Testis (tissue), 3 donors: ENCODE data around the gene CHRD. TPM values are rescaled to one million over a fixed set of nuclear protein-coding genes. Genes with fewer than 3 reads are reported as not detected.

Experiments used
- DNase-seq: peaks from one replicate; pipeline ENCODE4 v3.0.0-alpha.2; 2019
- H3K27ac ChIP-seq, 2 donors: fragments of 200-600 bp; sonication (generic); one replicate each; pipeline ENCODE4 v1.5.1; 2019
- H3K27me3 ChIP-seq: fragments of 200-600 bp; sonication (generic); one replicate; pipeline ENCODE4 v1.5.1; 2019
- H3K36me3 ChIP-seq: fragments of 200-600 bp; sonication (generic); one replicate; pipeline ENCODE4 v1.5.1; 2017; ENCODE audit warnings: low read depth; ENCODE audit errors: missing control alignments
- H3K4me1 ChIP-seq: fragments of 200-600 bp; sonication (generic); one replicate; pipeline ENCODE4 v1.5.1; 2019
- H3K4me3 ChIP-seq, 2 donors: fragments of 200-600 bp; sonication (generic); one replicate each; pipeline ENCODE4 v1.5.1; 2017 to 2019
- H3K9me3 ChIP-seq: fragments of 200-600 bp; sonication (generic); one replicate; pipeline ENCODE4 v1.5.1; 2017
- CTCF ChIP-seq, 3 experiments: fragments of 450-650 bp in 2 of 3; fragments of 200-600 bp in 1 of 3; sonication (generic) in 1 of 3; IDR thresholded peaks; one replicate each; pipeline ENCODE4 v1.5.1; 2016 to 2019; ENCODE audit warnings: antibody characterized with exemption in 3 of 3, mild to moderate bottlenecking in 2 of 3, moderate library complexity in 1 of 3
- POLR2A ChIP-seq: fragments of 450-650 bp; IDR thresholded peaks from one replicate; pipeline ENCODE4 v1.6.1; 2017; ENCODE audit warnings: antibody characterized with exemption, mild to moderate bottlenecking, moderate library complexity
- WGBS, 2 donors: methylation state at CpG; one replicate each; pipeline ENCODE4 v1.1.5; 2018; 5-methylcytosine and 5-hydroxymethylcytosine counted together
- intact Hi-C: fragments of 100-400 bp; cut with DNase I; formaldehyde crosslinking; loops from one replicate; pipeline ENCODE4 v1.15.1; 2023; ENCODE audit warnings: low total_unique reads
- polyA plus RNA-seq: library from polyadenylated mRNA; stranded (reverse); fragments of 350-450 nt; fragmentation: Illumina TruSeq; extraction: RNeasy Lipid Tissue Mini Kit (QIAGEN cat#74804); gene quantifications from one replicate; pipeline ENCODE4 v1.2.3, GENCODE V29; 2014; ENCODE audit warnings: low read depth, low replicate concordance; ENCODE audit not compliant: insufficient read depth
- total RNA-seq, 2 donors: library from RNA; depleted of rRNA; stranded (reverse); fragments of >200 nt; gene quantifications; one replicate each; pipeline ENCODE4 v1.2.3, GENCODE V29; 2016

CHRD gene
- total and polyA plus RNA-seq, 3 donors from 2014 or later: 3.5 to 4.3 (median 4.3) TPM

- intact Hi-C loops: no loop called here
- no peak for DNase-seq
- H3K36me3 ChIP-seq: no peaks in the 10 kb centered on the region
- 81 to 83% methylated on average over 4 of the region's 4 CpGs for WGBS, 2 donors
- H3K27ac ChIP-seq: no peak overlapping the region
- H3K9me3 ChIP-seq: no peaks in the 10 kb centered on the region
- no peaks in the 10 kb centered on the region for H3K27me3 ChIP-seq
- H3K4me1 ChIP-seq: no peaks in the 10 kb centered on the region
- H3K4me3 ChIP-seq: no peak overlapping the region
- TF ChIP-seq POLR2A (no peak), CTCF (IDR thresholded peaks at IDR 0.05) (no peak)
These were observed 35.3 kb downstream of the CHRD start for GRCh38 chr3:184415203-184415490.

DNA sequence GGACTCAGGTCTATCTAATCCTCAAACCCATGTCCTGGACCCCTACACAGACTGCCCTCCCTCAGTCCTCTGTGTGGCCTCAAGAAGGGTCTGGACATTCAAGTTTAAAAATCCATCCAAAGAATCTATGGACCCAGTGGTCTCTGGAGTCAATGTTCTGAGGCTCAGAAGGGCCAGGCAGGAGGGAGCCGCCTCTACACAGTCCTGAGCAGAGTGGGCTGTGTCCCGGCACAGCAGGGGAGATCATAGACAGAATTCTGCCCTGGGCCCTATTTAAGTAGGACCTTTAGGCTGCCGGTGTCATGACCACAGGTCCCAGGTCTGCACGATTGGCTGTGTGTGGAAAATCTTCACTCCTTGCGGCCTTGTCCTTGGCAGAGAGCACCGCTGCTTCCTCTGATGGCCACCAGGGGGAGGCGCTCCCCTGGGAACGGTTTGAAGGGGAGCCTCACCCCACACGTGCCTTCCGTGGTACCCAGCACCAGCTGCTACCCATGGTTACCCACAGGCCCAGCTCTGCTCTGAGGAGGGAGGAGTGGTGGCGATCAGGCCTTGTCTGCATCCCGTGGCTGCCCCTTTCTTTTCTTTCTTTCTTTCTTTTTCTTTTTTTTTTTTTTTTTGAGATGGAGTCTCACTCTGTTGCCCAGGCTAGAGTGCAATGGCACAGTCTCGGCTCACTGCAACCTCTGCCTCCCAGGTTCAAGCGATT, 37.9 kb downstream of the CHRD start:
- Histone ChIP-seq H3K27ac (no peak overlapping the region), H3K4me1 (no peaks in the 10 kb centered on the region), H3K27me3 (no peaks in the 10 kb centered on the region), H3K36me3 (no peaks in the 10 kb centered on the region), H3K4me3 (no peak overlapping the region), H3K9me3 (no peaks in the 10 kb centered on the region)
- WGBS, 2 donors: 38 to 57% methylated on average over 5 to 14 of the region's 14 CpGs
- peak; percentile 77 for DNase-seq
- no peak for TF ChIP-seq POLR2A
- peak; percentile 66 to 80 (median 78) for TF ChIP-seq CTCF (IDR thresholded peaks at IDR 0.05)
- intact Hi-C loops: no loop called here

DNA sequence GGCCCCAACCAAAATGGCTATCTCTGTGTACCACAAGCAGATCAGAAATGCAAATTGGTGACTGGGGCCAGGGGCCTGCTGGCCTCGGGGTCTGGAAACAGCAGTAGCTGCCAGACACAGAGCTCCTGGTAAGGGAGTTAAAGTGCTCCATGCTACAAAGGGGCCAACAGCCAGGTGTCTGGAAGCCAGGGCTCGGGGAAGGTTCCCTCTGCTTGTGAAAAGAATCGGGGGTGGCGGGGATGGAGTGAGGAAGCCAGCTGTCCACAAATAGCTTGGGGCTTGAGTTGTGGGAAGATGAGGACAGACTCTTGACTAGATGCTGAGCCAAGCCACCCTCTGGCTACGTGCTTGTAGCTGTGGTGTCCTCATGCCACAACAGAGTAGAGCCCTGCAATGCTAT, 39.3 kb downstream of the CHRD start:
- 67 to 89% methylated on average over 5 of the region's 5 CpGs for WGBS, 2 donors
- Histone ChIP-seq H3K9me3 (no peaks in the 10 kb centered on the region), H3K27me3 (no peaks in the 10 kb centered on the region), H3K4me3 (no peak overlapping the region), H3K27ac (no peak overlapping the region), H3K4me1 (no peaks in the 10 kb centered on the region), H3K36me3 (no peaks in the 10 kb centered on the region)
- TF ChIP-seq CTCF (IDR thresholded peaks at IDR 0.05): no peak
- no peak for TF ChIP-seq POLR2A
- intact Hi-C loops: no loop called here
- DNase-seq: no peak

GRCh38 chr3:184423561-184423960, 43.7 kb downstream of the CHRD start:
- Histone ChIP-seq H3K9me3 (no peaks in the 10 kb centered on the region), H3K4me1 (no peaks in the 10 kb centered on the region), H3K4me3 (no peak overlapping the region), H3K36me3 (no peaks in the 10 kb centered on the region), H3K27me3 (no peaks in the 10 kb centered on the region), H3K27ac (no peak overlapping the region)
- intact Hi-C loops: no loop called here
- 65 to 86% methylated on average over 3 of the region's 3 CpGs for WGBS, 2 donors
- TF ChIP-seq CTCF (IDR thresholded peaks at IDR 0.05) (no peak), POLR2A (no peak)
- no peak for DNase-seq

GRCh38 chr3:184426691-184427141, 46.9 kb downstream of the CHRD start:
- intact Hi-C loops: no loop called here
- H3K4me1 ChIP-seq: no peaks in the 10 kb centered on the region
- no peaks in the 10 kb centered on the region for H3K9me3 ChIP-seq
- DNase-seq: no peak
- WGBS, 2 donors: 74 to 94% methylated on average over 3 to 12 of the region's 12 CpGs
- H3K4me3 ChIP-seq: no peak overlapping the region
- H3K27ac ChIP-seq: no peak overlapping the region
- TF ChIP-seq CTCF (IDR thresholded peaks at IDR 0.05): no peak
- TF ChIP-seq POLR2A: no peak
- H3K27me3 ChIP-seq: no peaks in the 10 kb centered on the region
- no peaks in the 10 kb centered on the region for H3K36me3 ChIP-seq
